HCT116 (cell line): Measurements from ENCODE around the gene TATDN2.

Source experiments
- ATF3 ChIP-seq: IDR thresholded peaks from 2 replicates; pipeline ENCODE4 v1.6.1; 2012
- CEBPB ChIP-seq: IDR thresholded peaks from 2 replicates; pipeline ENCODE4 v1.6.1; 2012; ENCODE audit warnings: low read depth
- ELF1 ChIP-seq: IDR thresholded peaks from 2 replicates; pipeline ENCODE4 v1.6.1; 2012; ENCODE audit warnings: low read depth, borderline replicate concordance
- EZH2 ChIP-seq: fragments of 200-600 bp; sonication (generic); IDR thresholded peaks from 2 replicates; pipeline ENCODE4 v1.6.1; 2017; ENCODE audit warnings: antibody characterized with exemption, mixed run types
- JUND ChIP-seq: IDR thresholded peaks from 2 replicates; pipeline ENCODE4 v1.6.1; 2012
- MAX ChIP-seq: IDR thresholded peaks from 2 replicates; pipeline ENCODE4 v1.6.1; 2012
- POLR2A ChIP-seq: IDR thresholded peaks from 2 replicates; pipeline ENCODE4 v1.7.0; 2011; ENCODE audit warnings: borderline replicate concordance; ENCODE audit not compliant: insufficient read depth, insufficient read length; ENCODE audit errors: extremely low read depth
- POLR2AphosphoS5 ChIP-seq: IDR thresholded peaks from 2 replicates; pipeline ENCODE4 v1.6.1; 2011; ENCODE audit warnings: mild to moderate bottlenecking, low read depth, low read length, moderate library complexity
- RAD21 ChIP-seq: IDR thresholded peaks from 2 replicates; pipeline ENCODE4 v1.6.1; 2012; ENCODE audit warnings: low read depth, mild to moderate bottlenecking
- SRF ChIP-seq: IDR thresholded peaks from 2 replicates; pipeline ENCODE4 v1.6.1; 2012; ENCODE audit warnings: low read depth
- ZBTB33 ChIP-seq: IDR thresholded peaks from 2 replicates; pipeline ENCODE4 v1.6.1; 2011; ENCODE audit warnings: mild to moderate bottlenecking, low read length, moderate library complexity; ENCODE audit not compliant: insufficient replicate concordance; ENCODE audit errors: extremely low read depth
- ZFX ChIP-seq: fragments of 450-650 bp; IDR thresholded peaks from 2 replicates; pipeline ENCODE4 v1.6.1; 2017
- ZNF274 ChIP-seq: fragments of 200-500 bp; sonication (Bioruptor generic); IDR thresholded peaks from 2 replicates; pipeline ENCODE4 v1.6.1; 2014; ENCODE audit warnings: mild to moderate bottlenecking, low read depth, low read length, inconsistent platforms
- TF ChIP-seq, protein P1 (sequence below), 3 experiments: fragments of 200-600 bp in 1 of 3; sonication (generic) in 1 of 3; IDR thresholded peaks in 2 of 3; conservative IDR thresholded peaks in 1 of 3; 2 replicates each; pipeline ENCODE4 v1.5.1; 2012 to 2017; ENCODE audit warnings: low read depth in 2 of 3, low read length in 2 of 3, antibody characterized with exemption in 1 of 3, borderline replicate concordance in 1 of 3, control low read depth in 1 of 3, mild to moderate bottlenecking in 1 of 3, mixed read lengths in 1 of 3, mixed run types in 1 of 3, moderate library complexity in 1 of 3; ENCODE audit not compliant: insufficient read depth in 1 of 3

- TF ChIP-seq POLR2A (no peak), ELF1 (no peak), POLR2AphosphoS5 (no peak), JUND (no peak), SRF (no peak), ZBTB33 (no peak), EZH2 (no peak), ATF3 (no peak), CEBPB (no peak), ZFX (no peak), RAD21 (no peak), ZNF274 (no peak), MAX (no peak)
- TF ChIP-seq, protein P1, sequence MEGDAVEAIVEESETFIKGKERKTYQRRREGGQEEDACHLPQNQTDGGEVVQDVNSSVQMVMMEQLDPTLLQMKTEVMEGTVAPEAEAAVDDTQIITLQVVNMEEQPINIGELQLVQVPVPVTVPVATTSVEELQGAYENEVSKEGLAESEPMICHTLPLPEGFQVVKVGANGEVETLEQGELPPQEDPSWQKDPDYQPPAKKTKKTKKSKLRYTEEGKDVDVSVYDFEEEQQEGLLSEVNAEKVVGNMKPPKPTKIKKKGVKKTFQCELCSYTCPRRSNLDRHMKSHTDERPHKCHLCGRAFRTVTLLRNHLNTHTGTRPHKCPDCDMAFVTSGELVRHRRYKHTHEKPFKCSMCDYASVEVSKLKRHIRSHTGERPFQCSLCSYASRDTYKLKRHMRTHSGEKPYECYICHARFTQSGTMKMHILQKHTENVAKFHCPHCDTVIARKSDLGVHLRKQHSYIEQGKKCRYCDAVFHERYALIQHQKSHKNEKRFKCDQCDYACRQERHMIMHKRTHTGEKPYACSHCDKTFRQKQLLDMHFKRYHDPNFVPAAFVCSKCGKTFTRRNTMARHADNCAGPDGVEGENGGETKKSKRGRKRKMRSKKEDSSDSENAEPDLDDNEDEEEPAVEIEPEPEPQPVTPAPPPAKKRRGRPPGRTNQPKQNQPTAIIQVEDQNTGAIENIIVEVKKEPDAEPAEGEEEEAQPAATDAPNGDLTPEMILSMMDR (IDR thresholded peaks at IDR 0.05 in 2 of 3, conservative IDR thresholded peaks at IDR 0.05 in 1 of 3; ENCODE audit: borderline replicate concordance in 1 of 3, insufficient read depth in 1 of 3, low read depth in 2 of 3, low read length in 2 of 3), result no peak
Observed at GRCh38 chr3:10328460-10329071, 80.3 kb downstream of the TATDN2 start.
